Astrocyte (in vitro differentiated cells and primary cell): ENCODE data around the gene ATP11A. TPM values are rescaled to one million over a fixed set of nuclear protein-coding genes. Genes with fewer than 3 reads are reported as not detected.

Experiments
- DNase-seq: peaks from one replicate; pipeline ENCODE4 v3.0.0-alpha.2; 2010; ENCODE audit warnings: low read depth
- FAIRE-seq: peaks from 2 replicates; lab custom pipeline; 2011; peaks lifted over from hg19 to GRCh38; lab: Jason Lieb, UNC
- H2AFZ ChIP-seq: 2 replicates; pipeline ENCODE4 v1.6.0; 2012; ENCODE audit warnings: low read depth, low read length, inconsistent platforms
- H3K27ac ChIP-seq: 2 replicates; pipeline ENCODE4 v1.5.1; 2011; ENCODE audit warnings: low read depth, low read length, inconsistent platforms
- H3K27me3 ChIP-seq: 2 replicates; pipeline ENCODE4 v1.6.0; 2011; ENCODE audit warnings: low read length, inconsistent platforms; ENCODE audit not compliant: insufficient read depth
- H3K36me3 ChIP-seq: 2 replicates; pipeline ENCODE4 v1.5.1; 2011; ENCODE audit warnings: low read length, inconsistent platforms; ENCODE audit not compliant: insufficient read depth
- H3K4me1 ChIP-seq: 2 replicates; pipeline ENCODE4 v1.5.1; 2011; ENCODE audit warnings: low read length, inconsistent platforms; ENCODE audit not compliant: insufficient read depth
- H3K4me2 ChIP-seq: 2 replicates; pipeline ENCODE4 v1.6.0; 2012; ENCODE audit warnings: low read length, inconsistent platforms
- H3K4me3 ChIP-seq: 2 replicates; pipeline ENCODE4 v1.5.1; 2011; ENCODE audit warnings: low read depth, mild to moderate bottlenecking, low read length, inconsistent platforms; ENCODE audit not compliant: insufficient read depth
- H3K79me2 ChIP-seq: 2 replicates; pipeline ENCODE4 v1.6.0; 2012; ENCODE audit warnings: mild to moderate bottlenecking, low read length, inconsistent platforms; ENCODE audit not compliant: insufficient read depth
- H3K9ac ChIP-seq: 2 replicates; pipeline ENCODE4 v1.6.0; 2012; ENCODE audit warnings: mild to moderate bottlenecking, low read length, inconsistent platforms
- H3K9me3 ChIP-seq: 2 replicates; pipeline ENCODE4 v1.5.1; 2012; ENCODE audit warnings: low read depth, mild to moderate bottlenecking, low read length, inconsistent platforms; ENCODE audit not compliant: insufficient read depth
- H4K20me1 ChIP-seq: 2 replicates; pipeline ENCODE4 v1.6.0; 2012; ENCODE audit warnings: low read length, inconsistent platforms; ENCODE audit not compliant: insufficient read depth
- H3K27ac Mint-ChIP-seq: one replicate; pipeline ENCODE4 v1.8.0; 2021; ENCODE audit warnings: mild to moderate bottlenecking, mixed read lengths; ENCODE audit not compliant: unreplicated experiment
- H3K27me3 Mint-ChIP-seq: one replicate; pipeline ENCODE4 v1.8.0; 2021; ENCODE audit warnings: low read depth, mixed read lengths; ENCODE audit not compliant: unreplicated experiment
- H3K36me3 Mint-ChIP-seq: one replicate; pipeline ENCODE4 v1.8.0; 2021; ENCODE audit warnings: low read depth, mixed read lengths; ENCODE audit not compliant: unreplicated experiment
- H3K4me1 Mint-ChIP-seq: one replicate; pipeline ENCODE4 v1.8.0; 2021; ENCODE audit warnings: low read depth, mixed read lengths; ENCODE audit not compliant: unreplicated experiment
- H3K4me3 Mint-ChIP-seq: one replicate; pipeline ENCODE4 v1.8.0; 2021; ENCODE audit warnings: mild to moderate bottlenecking, moderate library complexity, mixed read lengths; ENCODE audit not compliant: unreplicated experiment
- H3K9me3 Mint-ChIP-seq: one replicate; pipeline ENCODE4 v1.8.0; 2021; ENCODE audit warnings: mild to moderate bottlenecking, mixed read lengths; ENCODE audit not compliant: unreplicated experiment
- EZH2 ChIP-seq: IDR thresholded peaks from 2 replicates; pipeline ENCODE4 v1.6.1; 2012; ENCODE audit warnings: mild to moderate bottlenecking, low read length, inconsistent platforms; ENCODE audit not compliant: insufficient read depth
- total RNA-seq: library from RNA; stranded (reverse); gene quantifications from 2 replicates; pipeline ENCODE4 v1.2.1, GENCODE V29; 2021
- TF ChIP-seq, protein P1 (sequence below): IDR thresholded peaks from 2 replicates; pipeline ENCODE4 v1.5.1; 2011; ENCODE audit warnings: low read depth, mild to moderate bottlenecking, inconsistent platforms, low read length, moderate library complexity; ENCODE audit not compliant: insufficient read depth

The ATP11A gene
- total RNA-seq, 1 donor from 2014 or later = 38.9 TPM

DNA sequence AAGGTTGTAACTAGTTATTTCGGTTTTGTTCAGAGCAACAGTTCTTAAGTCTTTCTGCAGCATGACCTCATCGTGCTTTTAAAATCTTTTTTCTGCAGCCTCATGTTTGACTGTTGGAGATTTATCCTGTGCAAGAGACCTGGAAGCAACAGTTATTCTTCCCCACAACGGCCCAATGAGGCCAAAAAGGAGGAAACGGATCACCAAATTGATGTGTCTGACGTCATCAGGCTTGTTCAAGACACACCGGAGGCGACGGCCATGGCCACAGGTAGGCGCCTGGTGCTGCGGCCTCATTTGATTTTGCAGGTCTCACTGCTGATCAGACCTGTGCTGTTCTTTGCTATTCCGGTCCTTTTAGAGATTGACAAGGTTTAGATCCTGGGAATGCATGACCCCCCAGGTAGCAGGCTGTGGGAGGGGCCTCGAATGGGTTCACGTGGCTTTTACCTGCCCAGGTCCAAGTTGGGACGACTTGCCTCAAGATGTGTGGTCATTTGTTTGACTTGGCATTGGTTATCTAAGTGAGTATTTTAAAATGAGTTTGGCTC, 212.3 kb downstream of the ATP11A start:
- Mint-ChIP-seq H3K36me3 (peaks cover 11% of the 10 kb centered on the region), H3K4me1 (peaks cover 9% of the 10 kb centered on the region), H3K9me3 (peaks cover 15% of the 10 kb centered on the region), H3K27ac (peak overlapping the region; percentile 69), H3K27me3 (peaks cover 24% of the 10 kb centered on the region), H3K4me3 (no peak overlapping the region)
- Histone ChIP-seq H3K27ac (no peak overlapping the region), H3K9me3 (peaks cover 12% of the 10 kb centered on the region), H2AFZ (no peak overlapping the region), H3K4me3 (no peak overlapping the region), H3K4me1 (no peaks in the 10 kb centered on the region), H3K9ac (no peak overlapping the region), H3K36me3 (no peaks in the 10 kb centered on the region), H4K20me1 (no peaks in the 10 kb centered on the region), H3K79me2 (no peaks in the 10 kb centered on the region), H3K4me2 (no peak overlapping the region), H3K27me3 (peaks cover 11% of the 10 kb centered on the region)
- TF ChIP-seq, protein P1, sequence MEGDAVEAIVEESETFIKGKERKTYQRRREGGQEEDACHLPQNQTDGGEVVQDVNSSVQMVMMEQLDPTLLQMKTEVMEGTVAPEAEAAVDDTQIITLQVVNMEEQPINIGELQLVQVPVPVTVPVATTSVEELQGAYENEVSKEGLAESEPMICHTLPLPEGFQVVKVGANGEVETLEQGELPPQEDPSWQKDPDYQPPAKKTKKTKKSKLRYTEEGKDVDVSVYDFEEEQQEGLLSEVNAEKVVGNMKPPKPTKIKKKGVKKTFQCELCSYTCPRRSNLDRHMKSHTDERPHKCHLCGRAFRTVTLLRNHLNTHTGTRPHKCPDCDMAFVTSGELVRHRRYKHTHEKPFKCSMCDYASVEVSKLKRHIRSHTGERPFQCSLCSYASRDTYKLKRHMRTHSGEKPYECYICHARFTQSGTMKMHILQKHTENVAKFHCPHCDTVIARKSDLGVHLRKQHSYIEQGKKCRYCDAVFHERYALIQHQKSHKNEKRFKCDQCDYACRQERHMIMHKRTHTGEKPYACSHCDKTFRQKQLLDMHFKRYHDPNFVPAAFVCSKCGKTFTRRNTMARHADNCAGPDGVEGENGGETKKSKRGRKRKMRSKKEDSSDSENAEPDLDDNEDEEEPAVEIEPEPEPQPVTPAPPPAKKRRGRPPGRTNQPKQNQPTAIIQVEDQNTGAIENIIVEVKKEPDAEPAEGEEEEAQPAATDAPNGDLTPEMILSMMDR = no peak
- TF ChIP-seq EZH2 = no peak
- DNase-seq = no peak
- no peak for FAIRE-seq

DNA sequence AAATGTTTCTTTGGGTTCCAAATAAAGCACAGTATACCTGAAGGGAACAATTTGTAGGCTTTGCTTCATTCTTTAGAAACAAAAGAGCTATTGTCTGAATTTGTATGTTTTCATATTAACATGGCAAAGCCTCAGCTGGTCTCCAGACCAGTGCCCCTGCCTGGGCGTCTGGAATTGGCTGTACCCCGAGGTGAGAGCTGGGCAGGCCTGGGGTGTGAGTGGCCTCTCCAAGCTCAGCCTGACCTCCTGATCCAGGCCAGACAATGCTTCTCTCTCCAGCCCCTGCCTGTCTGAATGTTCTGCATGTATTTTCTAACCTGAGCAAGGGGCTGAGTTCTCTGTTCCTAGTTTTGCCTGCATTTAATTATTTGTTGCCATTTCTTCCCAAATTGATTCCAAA, 212.8 kb downstream of the ATP11A start:
- FAIRE-seq = no peak
- peaks cover 26% of the 10 kb centered on the region for H3K27me3 Mint-ChIP-seq
- H3K9me3 Mint-ChIP-seq = peaks cover 15% of the 10 kb centered on the region
- Histone ChIP-seq H4K20me1 (no peaks in the 10 kb centered on the region), H3K27me3 (peaks cover 16% of the 10 kb centered on the region), H3K36me3 (no peaks in the 10 kb centered on the region), H3K4me1 (no peaks in the 10 kb centered on the region), H2AFZ (no peak overlapping the region), H3K4me3 (no peak overlapping the region), H3K9me3 (peaks cover 12% of the 10 kb centered on the region), H3K4me2 (no peak overlapping the region), H3K79me2 (no peaks in the 10 kb centered on the region), H3K27ac (no peak overlapping the region), H3K9ac (no peak overlapping the region)
- H3K36me3 Mint-ChIP-seq = peaks cover 11% of the 10 kb centered on the region
- H3K4me3 Mint-ChIP-seq = no peak overlapping the region
- no peak for DNase-seq
- TF ChIP-seq, protein P1 = no peak
- TF ChIP-seq EZH2 = no peak
- H3K27ac Mint-ChIP-seq = peak overlapping the region; percentile 69
- peaks cover 13% of the 10 kb centered on the region for H3K4me1 Mint-ChIP-seq

DNA sequence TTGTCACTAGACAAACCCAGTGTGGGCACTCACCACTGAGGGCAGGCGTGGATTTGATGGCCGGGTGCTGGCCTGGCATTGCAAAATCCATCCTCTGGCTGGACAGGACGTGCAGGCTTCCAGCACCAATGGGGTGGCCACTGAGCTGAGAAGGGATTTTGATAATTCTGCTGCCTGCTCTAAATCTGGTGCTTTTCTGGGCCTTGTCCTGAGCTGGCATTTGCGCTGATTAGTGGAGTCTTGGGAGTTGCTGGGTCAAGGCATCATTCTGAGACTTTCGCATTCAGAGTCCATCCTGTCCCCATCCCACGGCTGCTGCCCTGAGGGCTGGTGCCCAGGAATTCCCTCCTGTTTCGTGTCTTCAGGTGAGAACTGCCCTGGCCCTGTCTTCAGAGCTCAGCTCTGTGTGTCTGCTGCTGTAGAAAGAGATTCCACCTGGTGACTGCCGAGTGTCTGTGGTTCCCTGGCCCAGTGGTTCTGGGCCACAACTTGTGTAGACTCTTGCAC, 213.3 kb downstream of the ATP11A start:
- TF ChIP-seq EZH2 = no peak
- TF ChIP-seq, protein P1 = no peak
- H3K36me3 Mint-ChIP-seq = peaks cover 11% of the 10 kb centered on the region
- peaks cover 15% of the 10 kb centered on the region for H3K9me3 Mint-ChIP-seq
- DNase-seq (no peak), FAIRE-seq (no peak)
- H3K27ac Mint-ChIP-seq = no peak overlapping the region
- no peak overlapping the region for H3K4me3 Mint-ChIP-seq
- Histone ChIP-seq H3K4me2 (no peak overlapping the region), H3K27ac (no peak overlapping the region), H4K20me1 (no peaks in the 10 kb centered on the region), H3K9me3 (peaks cover 12% of the 10 kb centered on the region), H3K4me3 (no peak overlapping the region), H2AFZ (no peak overlapping the region), H3K79me2 (no peaks in the 10 kb centered on the region), H3K9ac (no peak overlapping the region), H3K36me3 (no peaks in the 10 kb centered on the region), H3K27me3 (peaks cover 17% of the 10 kb centered on the region), H3K4me1 (no peaks in the 10 kb centered on the region)
- H3K27me3 Mint-ChIP-seq = peaks cover 28% of the 10 kb centered on the region
- peaks cover 13% of the 10 kb centered on the region for H3K4me1 Mint-ChIP-seq
